Stimulated activated CD4-positive, alpha-beta T cell treated with anti-CD3 and anti-CD28 coated beads, TNF-alpha, amount 100 ng/mL, for 1 hour (primary cell): ENCODE data around the gene OR10W1.

Experiments used
- DNase-seq, 3 donors: peaks; one replicate each; pipeline ENCODE4 v3.0.0-alpha.2; 2020; ENCODE audit warnings: low read depth in 3 of 3, low spot score in 1 of 3

OR10W1 gene, protein sequence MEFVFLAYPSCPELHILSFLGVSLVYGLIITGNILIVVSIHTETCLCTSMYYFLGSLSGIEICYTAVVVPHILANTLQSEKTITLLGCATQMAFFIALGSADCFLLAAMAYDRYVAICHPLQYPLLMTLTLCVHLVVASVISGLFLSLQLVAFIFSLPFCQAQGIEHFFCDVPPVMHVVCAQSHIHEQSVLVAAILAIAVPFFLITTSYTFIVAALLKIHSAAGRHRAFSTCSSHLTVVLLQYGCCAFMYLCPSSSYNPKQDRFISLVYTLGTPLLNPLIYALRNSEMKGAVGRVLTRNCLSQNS

DNA sequence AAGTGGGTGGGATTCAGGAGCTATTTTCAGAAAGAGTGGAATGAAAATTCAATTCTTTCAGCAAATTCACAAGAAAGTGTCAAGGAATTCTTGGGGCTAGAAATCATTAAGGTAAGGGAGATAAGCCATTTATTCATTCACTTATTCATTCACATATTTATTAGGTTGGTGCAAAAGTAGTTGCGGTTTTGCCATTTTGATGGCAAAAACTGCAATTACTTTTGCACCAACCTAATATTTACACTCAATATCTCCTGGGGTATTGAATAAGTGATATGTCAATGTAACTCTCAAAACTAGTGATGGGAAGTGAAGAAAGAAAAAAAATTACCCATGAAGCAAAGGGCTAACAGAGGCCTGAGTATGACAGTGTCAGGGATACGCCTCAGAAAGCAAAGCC lies at the start of gene OR10W1:
Gene OR10W1, minus strand, starts transcription at position 119 of the 400 bp plus-strand sequence. CDS start 402 bp downstream, outside the sequence.
- DNase-seq = no peak

DNA sequence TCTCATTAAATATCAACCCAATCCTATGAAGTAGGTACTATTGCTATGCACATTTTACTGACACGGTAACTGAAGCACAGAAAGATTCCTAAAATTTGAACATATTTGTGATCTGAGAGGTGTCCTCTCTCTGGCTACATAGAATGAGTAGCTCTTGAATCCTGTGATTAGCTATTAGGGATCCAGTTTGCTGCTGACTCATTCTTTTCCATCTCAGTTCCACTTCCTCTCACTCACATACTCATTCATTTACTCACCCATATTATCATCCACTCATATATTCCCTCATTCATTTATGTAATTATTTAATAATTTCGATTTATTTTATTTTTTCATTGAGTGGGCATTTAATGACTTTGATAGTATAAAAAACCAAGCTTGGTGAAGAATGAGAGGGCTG lies 48.1 kb upstream of the OR10W1 start:
- DNase-seq = no peak

GRCh38 chr11:58301576-58301975 lies 33.5 kb upstream of the OR10W1 start:
- no peak for DNase-seq

- DNase-seq = no peak
These were observed 24.0 kb upstream of the OR10W1 start for GRCh38 chr11:58292017-58292416.

- no peak for DNase-seq
These were observed 21.2 kb upstream of the OR10W1 start for GRCh38 chr11:58289266-58289665.

GRCh38 chr11:58286249-58286648 lies 18.2 kb upstream of the OR10W1 start:
- DNase-seq = no peak

DNA sequence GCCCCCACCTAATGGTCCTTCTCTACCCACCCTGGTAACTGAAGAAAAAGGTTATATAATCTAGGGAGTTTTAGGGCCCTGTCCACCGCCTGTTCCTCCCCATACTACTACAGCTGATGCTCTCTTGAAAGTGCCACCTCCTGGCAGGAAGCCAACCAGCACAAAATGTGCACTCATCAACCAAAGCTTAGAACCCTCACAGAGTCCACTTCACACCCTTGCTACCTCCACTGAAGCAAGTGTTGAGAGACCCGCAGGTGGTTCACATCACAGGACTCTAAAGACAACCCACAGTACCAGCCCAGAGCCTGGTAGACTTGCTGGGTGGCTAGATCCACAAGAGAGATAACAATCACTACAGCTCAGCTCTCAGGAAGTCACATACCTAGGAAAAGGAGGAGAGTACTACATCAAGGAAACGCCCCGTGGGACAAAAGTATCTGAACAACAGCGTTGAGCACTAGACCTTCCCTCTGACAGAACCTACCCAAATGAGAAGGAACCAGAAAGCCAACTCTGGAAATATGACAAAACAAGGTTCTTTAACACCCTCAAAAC lies 17.5 kb upstream of the OR10W1 start:
- no peak for DNase-seq

GRCh38 chr11:58276151-58276550 lies 8.1 kb upstream of the OR10W1 start:
- no peak for DNase-seq

GRCh38 chr11:58275002-58275401 lies 6.9 kb upstream of the OR10W1 start:
- DNase-seq = no peak

- DNase-seq = no peak
These were observed 8.1 kb downstream of the OR10W1 start for GRCh38 chr11:58259983-58260382.

DNA sequence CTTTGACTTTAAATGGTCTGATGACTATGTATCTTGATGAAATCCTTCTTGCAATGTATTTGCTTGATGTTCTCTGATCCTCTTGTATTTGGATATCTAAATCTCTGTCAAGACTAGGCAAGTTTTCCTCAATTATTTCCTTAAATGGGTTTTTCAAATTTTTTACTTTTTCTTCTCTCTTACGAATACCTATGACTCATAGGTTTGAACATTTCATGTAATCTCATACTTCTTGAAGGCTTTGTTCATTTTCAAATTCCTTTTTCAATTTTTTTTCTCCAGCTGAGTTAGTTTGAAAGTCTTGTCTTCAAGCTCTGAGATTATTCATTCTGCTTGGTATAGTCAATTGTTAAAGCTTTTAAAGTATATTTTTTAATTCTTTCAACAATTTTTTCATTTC lies 13.1 kb downstream of the OR10W1 start:
- no peak for DNase-seq

DNA sequence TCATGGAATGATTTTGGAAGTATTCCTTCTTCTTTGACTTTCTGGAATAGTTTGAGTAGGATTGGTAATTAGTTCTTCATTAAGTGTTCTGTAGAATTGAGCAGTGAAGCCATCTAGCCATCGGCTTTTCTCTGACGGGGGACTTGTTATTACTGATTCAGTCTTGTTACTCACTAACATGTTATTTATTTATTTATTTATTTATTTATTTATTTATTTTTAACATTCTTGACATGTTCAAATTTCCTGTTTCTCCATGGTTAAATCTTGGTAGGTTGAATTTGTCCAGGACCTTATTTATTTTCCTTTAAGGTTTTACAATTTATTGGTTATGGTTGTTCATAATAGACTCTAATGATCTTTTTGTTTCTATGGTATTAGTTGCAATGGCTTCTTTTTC lies 24.1 kb downstream of the OR10W1 start:
- no peak for DNase-seq

GRCh38 chr11:58227956-58228615 lies 40.0 kb downstream of the OR10W1 start:
- no peak for DNase-seq

DNA sequence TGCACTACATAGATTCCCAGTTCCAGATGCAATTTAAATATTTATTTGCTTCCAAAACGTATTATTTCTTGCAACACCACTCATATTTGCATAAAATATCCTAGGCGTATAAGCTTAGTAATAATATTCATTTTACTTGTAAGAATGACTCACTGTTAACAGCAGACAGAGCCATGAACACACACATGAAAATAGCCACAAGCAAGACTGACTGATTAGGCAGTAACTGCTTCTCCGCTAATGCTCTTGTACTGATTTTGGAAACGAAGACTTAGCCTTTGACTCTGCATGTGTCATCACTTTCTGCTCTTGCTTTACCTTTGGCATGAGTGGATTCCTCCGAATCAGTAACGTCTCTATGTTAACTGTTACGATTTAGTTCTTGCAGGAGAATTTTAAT lies 45.3 kb downstream of the OR10W1 start:
- no peak for DNase-seq
